Natural killer cell (primary cell): Measurements from ENCODE around the gene MAN2A2. TPM values are rescaled to one million over a fixed set of nuclear protein-coding genes. Genes with fewer than 3 reads are reported as not detected.

ENCODE experiments used
- ATAC-seq, 3 donors: fragments of 150-1000 bp in 2 of 3; fragments of 200-7000 bp in 1 of 3; cut with Tn5 transposase; 1 replicate in 1 of 3; 2 replicates in 2 of 3; pipeline ENCODE4 v1.10.0; 2021; ENCODE audit warnings: mild to moderate bottlenecking in 2 of 3, moderate library complexity in 2 of 3
- DNase-seq, 2 donors: peaks; one replicate each; pipeline versions ENCODE4 v3.0.0 to v3.0.0-alpha.2; 2013 to 2021; ENCODE audit warnings: mixed read lengths in 1 of 2
- H3K27ac ChIP-seq: one replicate; pipeline ENCODE4 v1.5.1; 2013; ENCODE audit warnings: mild to moderate bottlenecking, low read length
- H3K27me3 ChIP-seq: one replicate; pipeline ENCODE4 v1.6.1; 2013; ENCODE audit warnings: low read length; ENCODE audit not compliant: control insufficient read depth, insufficient read depth
- H3K36me3 ChIP-seq: one replicate; pipeline ENCODE4 v1.6.1; 2013; ENCODE audit warnings: low read length; ENCODE audit not compliant: control insufficient read depth, insufficient read depth
- H3K4me1 ChIP-seq: one replicate; pipeline ENCODE4 v1.6.1; 2013; ENCODE audit warnings: low read length; ENCODE audit not compliant: control insufficient read depth, insufficient read depth
- H3K4me3 ChIP-seq: one replicate; pipeline ENCODE4 v1.5.1; 2013; ENCODE audit warnings: low read length
- H3K9me3 ChIP-seq: one replicate; pipeline ENCODE4 v1.6.1; 2013; ENCODE audit warnings: low read length; ENCODE audit not compliant: control insufficient read depth, insufficient read depth
- H3K27ac Mint-ChIP-seq, 2 donors: one replicate each; pipeline ENCODE4 v1.8.0; 2022; ENCODE audit warnings: mild to moderate bottlenecking in 2 of 2, mixed read lengths in 2 of 2, moderate library complexity in 1 of 2
- H3K27me3 Mint-ChIP-seq, 2 donors: one replicate each; pipeline ENCODE4 v1.8.0; 2022; ENCODE audit warnings: low read depth in 2 of 2, mixed read lengths in 2 of 2
- H3K36me3 Mint-ChIP-seq: one replicate; pipeline ENCODE4 v1.8.0; 2022; ENCODE audit warnings: mixed read lengths
- H3K4me1 Mint-ChIP-seq, 2 donors: one replicate each; pipeline ENCODE4 v1.8.0; 2022; ENCODE audit warnings: mixed read lengths in 2 of 2
- H3K4me3 Mint-ChIP-seq: one replicate; pipeline ENCODE4 v1.8.0; 2022; ENCODE audit warnings: mild to moderate bottlenecking, moderate library complexity, mixed read lengths
- H3K9me3 Mint-ChIP-seq, 2 donors: one replicate each; pipeline ENCODE4 v1.8.0; 2022; ENCODE audit warnings: mixed read lengths in 2 of 2
- CTCF ChIP-seq: fragments of 200-600 bp; IDR thresholded peaks from one replicate; pipeline ENCODE4 v1.8.0; 2022; ENCODE audit warnings: antibody characterized with exemption
- WGBS: methylation state at CpG from one replicate; pipeline ENCODE4 v1.1.7; 2013; ENCODE audit warnings: missing lambda C conversion rate; ENCODE audit not compliant: insufficient coverage; 5-methylcytosine and 5-hydroxymethylcytosine counted together
- intact Hi-C: fragments of 100-400 bp; cut with micrococcal nuclease; formaldehyde crosslinking; loops from one replicate; pipeline ENCODE4 v1.14.2; 2022
- total RNA-seq, 4 donors: library from RNA; stranded (reverse); fragments of 120-200 nt in 1 of 4; gene quantifications; one replicate each; pipeline versions ENCODE4 v1.2.3 to v1.2.4, GENCODE V29; 2013 to 2022

MAN2A2 gene
- total RNA-seq, 3 donors from 2014 or later (not counting 1 experiment from before 2014, with no cell fraction given), result 158 to 200 (median 177) TPM

- no peaks in the 10 kb centered on the region for H3K36me3 Mint-ChIP-seq
- H3K27ac ChIP-seq, result peak overlapping the region; percentile 88
- H3K4me3 ChIP-seq, result peak overlapping the region; percentile 77
- ATAC-seq, result no peak
- H3K27me3 Mint-ChIP-seq, result no peaks in the 10 kb centered on the region
- H3K27ac Mint-ChIP-seq, result peak overlapping the region; percentile 97
- peak overlapping the region; percentile 94 for H3K4me3 Mint-ChIP-seq
- no peaks in the 10 kb centered on the region for H3K9me3 ChIP-seq
- WGBS, result 17% methylated on average over 5 of the region's 5 CpGs
- no peak for DNase-seq
- no peaks in the 10 kb centered on the region for H3K9me3 Mint-ChIP-seq
- peaks cover 53 to 62% of the 10 kb centered on the region in 2 donors for H3K4me1 Mint-ChIP-seq
- peaks cover 55% of the 10 kb centered on the region for H3K4me1 ChIP-seq
- intact Hi-C loops, result loop anchor here (1.0 kb wide), 1 partner anchor 30 kb away; no protein-coding TSS in a partner anchor
- H3K36me3 ChIP-seq, result no peaks in the 10 kb centered on the region
- TF ChIP-seq CTCF, result peak; percentile 68
- H3K27me3 ChIP-seq, result no peaks in the 10 kb centered on the region
Measured at GRCh38 chr15:90932660-90932991, 29.5 kb downstream of the MAN2A2 start.

DNA sequence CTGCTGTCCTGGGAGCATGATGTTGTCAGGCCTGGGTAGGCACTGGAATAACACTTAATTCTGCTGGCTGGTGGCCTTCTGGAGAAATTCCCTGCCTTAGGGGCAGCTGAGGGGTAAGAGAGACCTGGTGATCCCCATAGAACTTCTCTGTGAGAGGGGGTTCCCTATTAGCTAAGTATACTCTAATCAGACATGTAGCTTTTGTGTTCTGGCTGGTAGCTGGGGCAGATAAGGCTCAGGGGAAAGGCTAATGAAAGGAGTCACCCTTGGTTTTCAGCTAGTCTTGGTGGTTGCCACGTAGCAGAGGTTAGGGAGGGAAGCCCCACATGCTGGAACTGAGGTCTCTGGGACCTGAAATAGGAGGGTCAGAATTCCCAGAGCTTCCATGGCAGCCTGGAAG, 30.2 kb downstream of the MAN2A2 start:
- DNase-seq (no peak), ATAC-seq (no peak)
- Mint-ChIP-seq H3K9me3 (no peaks in the 10 kb centered on the region), H3K27me3 (no peaks in the 10 kb centered on the region), H3K4me1 (peaks cover 53 to 62% of the 10 kb centered on the region in 2 donors), H3K27ac (peak overlapping the region; percentile 41 to 97), H3K4me3 (peak overlapping the region; percentile 50), H3K36me3 (no peaks in the 10 kb centered on the region)
- H3K36me3 ChIP-seq, result peaks cover 2% of the 10 kb centered on the region
- H3K9me3 ChIP-seq, result no peaks in the 10 kb centered on the region
- TF ChIP-seq CTCF, result no peak
- no peak overlapping the region for H3K27ac ChIP-seq
- H3K27me3 ChIP-seq, result no peaks in the 10 kb centered on the region
- H3K4me1 ChIP-seq, result peaks cover 55% of the 10 kb centered on the region
- intact Hi-C loops, result no loop called here
- WGBS, result 78% methylated on average over 1 of the region's 1 CpG
- no peak overlapping the region for H3K4me3 ChIP-seq

DNA sequence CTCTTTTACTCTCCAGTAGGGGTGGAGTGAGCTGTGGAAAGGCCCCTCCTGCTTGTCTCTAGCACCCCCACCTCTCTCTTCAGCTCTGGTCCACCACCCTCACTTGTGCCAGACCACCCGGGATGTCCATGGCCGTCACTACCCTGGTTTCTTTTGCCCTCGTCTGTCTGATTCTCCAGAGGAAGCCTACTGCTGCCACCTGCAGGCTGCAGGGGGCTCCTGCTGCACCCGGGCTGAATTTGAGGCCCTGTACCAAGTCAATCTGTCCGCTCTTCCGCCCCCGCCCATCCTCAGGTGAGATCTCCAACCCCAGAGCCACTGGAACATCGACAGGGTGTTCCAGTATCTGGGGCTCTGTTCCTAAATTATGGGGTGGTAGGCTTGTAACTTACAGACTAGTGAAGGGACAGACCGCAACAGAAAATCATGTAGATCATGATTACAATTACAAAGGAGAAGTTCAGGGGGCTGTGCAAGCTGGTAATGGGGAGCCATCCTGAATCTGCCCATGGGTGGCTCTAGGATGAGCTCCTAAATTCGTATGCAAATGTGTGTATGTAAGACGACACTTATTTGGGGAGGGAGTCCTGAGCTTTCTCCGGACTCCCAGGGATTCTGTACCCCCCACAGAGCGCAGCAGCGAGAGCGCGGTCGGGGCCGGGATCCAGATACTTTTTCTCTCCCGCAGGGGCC, 31.3 kb downstream of the MAN2A2 start:
- no peaks in the 10 kb centered on the region for H3K9me3 ChIP-seq
- WGBS, result under 1% methylated on average over 19 of the region's 19 CpGs
- peak overlapping the region; percentile 67 for H3K4me3 ChIP-seq
- no peaks in the 10 kb centered on the region for H3K27me3 Mint-ChIP-seq
- peak overlapping the region; percentile 89 to 91 for H3K27ac Mint-ChIP-seq
- H3K27ac ChIP-seq, result peak overlapping the region; percentile 27
- no peaks in the 10 kb centered on the region for H3K9me3 Mint-ChIP-seq
- no peaks in the 10 kb centered on the region for H3K36me3 Mint-ChIP-seq
- H3K4me1 Mint-ChIP-seq, result peaks cover 52 to 60% of the 10 kb centered on the region in 2 donors
- intact Hi-C loops, result loop anchor here (2.0 kb wide), 3 partner anchors 20 to 286 kb away; partner anchors contain the start of genes BLM and RCCD1
- peak; percentile 85 for TF ChIP-seq CTCF
- H3K4me3 Mint-ChIP-seq, result peak overlapping the region; percentile 93
- ATAC-seq, result peak; percentile 37 to 57 (median 42)
- no peaks in the 10 kb centered on the region for H3K27me3 ChIP-seq
- H3K36me3 ChIP-seq, result peaks cover 4% of the 10 kb centered on the region
- peaks cover 51% of the 10 kb centered on the region for H3K4me1 ChIP-seq
- peak; percentile 79 to 92 for DNase-seq
